SK-N-SH (cell line): ENCODE data around the gene POLN. TPM values are rescaled to one million over a fixed set of nuclear protein-coding genes. Genes with fewer than 3 reads are reported as not detected.

Experiments
- CTCF ChIA-PET: fragments of 300-600, 350-600 bp; formaldehyde crosslinking; extraction: SDS; loops from one replicate; lab custom pipeline; 2021; lab: Yijun Ruan, JAX
- POLR2A ChIA-PET: fragments of 350-600 bp; sonication (Branson Sonifier 250); formaldehyde crosslinking; extraction: SDS; loops from one replicate; lab custom pipeline; 2020; ENCODE audit warnings: antibody characterized with exemption, inconsistent platforms; lab: Yijun Ruan, JAX
- DNase-seq: peaks from one replicate; pipeline ENCODE4 v3.0.0; 2012
- H2AFZ ChIP-seq: fragments of 200-600 bp; sonication (generic); 2 replicates; pipeline ENCODE4 v1.8.1; 2016; ENCODE audit warnings: antibody characterized with exemption, mild to moderate bottlenecking, low read depth
- H3F3A ChIP-seq: fragments of 200-600 bp; sonication (generic); replicated peaks from 2 replicates; pipeline ENCODE3; 2016; ENCODE audit warnings: antibody characterized with exemption, mild to moderate bottlenecking; ENCODE audit not compliant: insufficient read depth
- H3K27ac ChIP-seq, 2 experiments: fragments of 200-500 bp in 1 of 2; fragments of 200-600 bp in 1 of 2; sonication (Bioruptor generic) in 1 of 2; sonication (generic), shearing (Covaris generic) in 1 of 2; 2 replicates each; pipeline versions ENCODE4 v1.5.1 to v1.6.1; 2014 to 2016; ENCODE audit warnings: low read depth in 2 of 2, inconsistent platforms in 1 of 2, low read length in 1 of 2, mild to moderate bottlenecking in 1 of 2, mixed read lengths in 1 of 2
- H3K27me3 ChIP-seq: fragments of 200-600 bp; sonication (generic), shearing (Covaris generic); 2 replicates; pipeline ENCODE4 v1.6.1; 2016; ENCODE audit warnings: mixed run types; ENCODE audit not compliant: insufficient read depth
- H3K36me3 ChIP-seq, 2 experiments: fragments of 200-500 bp in 1 of 2; fragments of 200-600 bp in 1 of 2; sonication (Bioruptor generic) in 1 of 2; sonication (generic) in 1 of 2; replicated peaks in 1 of 2; 2 replicates each; pipeline versions ENCODE3 to v1.5.1; 2014 to 2016; ENCODE audit warnings: low read length in 1 of 2, mild to moderate bottlenecking in 1 of 2; ENCODE audit not compliant: insufficient read depth in 2 of 2, control insufficient read depth in 1 of 2
- H3K4me1 ChIP-seq, 2 experiments: fragments of 200-500 bp in 1 of 2; fragments of 200-600 bp in 1 of 2; sonication (Bioruptor generic) in 1 of 2; sonication (generic), shearing (Covaris generic) in 1 of 2; 2 replicates each; pipeline versions ENCODE4 v1.5.1 to v1.6.1; 2014 to 2016; ENCODE audit warnings: low read depth in 1 of 2, low read length in 1 of 2, mixed run types in 1 of 2; ENCODE audit not compliant: insufficient read depth in 2 of 2, control insufficient read depth in 1 of 2
- H3K4me2 ChIP-seq: fragments of 200-600 bp; sonication (generic), shearing (Covaris generic); 2 replicates; pipeline ENCODE4 v1.6.1; 2017; ENCODE audit warnings: mixed run types
- H3K4me3 ChIP-seq, 2 experiments: fragments of 200-500 bp in 1 of 2; fragments of 200-600 bp in 1 of 2; sonication (Bioruptor generic) in 1 of 2; sonication (generic), shearing (Covaris generic) in 1 of 2; 2 replicates each; pipeline versions ENCODE4 v1.5.1 to v1.8.1; 2014 to 2016; ENCODE audit warnings: low read depth in 2 of 2, inconsistent platforms in 1 of 2, low read length in 1 of 2, mild to moderate bottlenecking in 1 of 2, mixed read lengths in 1 of 2, moderate library complexity in 1 of 2
- H3K79me2 ChIP-seq: fragments of 200-600 bp; sonication (generic); 2 replicates; pipeline ENCODE4 v1.8.1; 2017; ENCODE audit warnings: mild to moderate bottlenecking; ENCODE audit not compliant: insufficient read depth
- H3K9ac ChIP-seq: fragments of 200-600 bp; sonication (generic); 2 replicates; pipeline ENCODE4 v1.6.1; 2017; ENCODE audit warnings: mixed run types
- H3K9me2 ChIP-seq: fragments of 200-600 bp; sonication (generic); 2 replicates; pipeline ENCODE4 v1.6.1; 2017; ENCODE audit warnings: mixed run types
- H3K9me3 ChIP-seq: fragments of 200-600 bp; sonication (generic); 2 replicates; pipeline ENCODE4 v1.6.1; 2017; ENCODE audit warnings: mixed run types, mild to moderate bottlenecking, moderate library complexity
- H4K20me1 ChIP-seq: fragments of 200-600 bp; sonication (generic); 2 replicates; pipeline ENCODE4 v1.6.1; 2017; ENCODE audit warnings: mild to moderate bottlenecking, mixed run types; ENCODE audit not compliant: insufficient read depth
- FOXJ3 ChIP-seq: sonication (generic); formaldehyde crosslinking; IDR thresholded peaks from 2 replicates; pipeline ENCODE4 v1.5.1; 2020; ENCODE audit warnings: mild to moderate bottlenecking, missing genetic modification reagents
- MEF2A ChIP-seq: IDR thresholded peaks from 2 replicates; pipeline ENCODE4 v1.4.0; 2012; ENCODE audit warnings: low read depth, borderline replicate concordance
- MXI1 ChIP-seq: IDR thresholded peaks from 2 replicates; pipeline ENCODE4 v1.6.1; 2012; ENCODE audit warnings: mild to moderate bottlenecking, low read depth, low read length, improper control_type of control experiment
- NRF1 ChIP-seq: IDR thresholded peaks from 2 replicates; pipeline ENCODE4 v1.6.1; 2012; ENCODE audit warnings: low read depth, mild to moderate bottlenecking, low read length
- RAD21 ChIP-seq: IDR thresholded peaks from 2 replicates; pipeline ENCODE4 v1.6.1; 2012; ENCODE audit warnings: mild to moderate bottlenecking, low read length
- RFX5 ChIP-seq: IDR thresholded peaks from 2 replicates; pipeline ENCODE4 v1.6.1; 2012; ENCODE audit warnings: mild to moderate bottlenecking, improper control_type of control experiment, low read length
- TCF12 ChIP-seq: IDR thresholded peaks from 2 replicates; pipeline ENCODE4 v1.4.0; 2012
- YY1 ChIP-seq: IDR thresholded peaks from 2 replicates; pipeline ENCODE4 v1.4.0; 2012; ENCODE audit warnings: low read depth, mild to moderate bottlenecking
- WGBS: methylation state at CpG from one replicate; pipeline ENCODE4 v1.1.6; 2017; ENCODE audit warnings: low lambda C conversion rate; 5-methylcytosine and 5-hydroxymethylcytosine counted together
- polyA plus RNA-seq, 3 experiments: library from polyadenylated mRNA; depleted of rRNA; stranded (reverse); fragments of >200 nt; gene quantifications; 2 replicates each; pipeline ENCODE4 v1.2.3, GENCODE V29; 2012
- TF ChIP-seq, protein P1 (sequence below): IDR thresholded peaks from 2 replicates; pipeline ENCODE4 v1.6.1; 2012; ENCODE audit warnings: mild to moderate bottlenecking, low read depth, low read length, moderate library complexity
- TF ChIP-seq, protein P2 (sequence below): IDR thresholded peaks from 2 replicates; pipeline ENCODE4 v1.4.0; 2012; ENCODE audit warnings: low read depth
- TF ChIP-seq, protein P3 (sequence below): IDR thresholded peaks from 2 replicates; pipeline ENCODE4 v1.4.0; 2012; ENCODE audit warnings: low read depth, borderline replicate concordance
- TF ChIP-seq, protein P4 (sequence below): fragments of 150-350 bp; IDR thresholded peaks from 2 replicates; pipeline ENCODE4 v1.6.1; 2017; ENCODE audit warnings: antibody characterized with exemption, low read length, low read depth, borderline replicate concordance

POLN gene
- polyA plus RNA-seq, 1 of the 3 experiments (the other 2 are of a cell fraction) = 0.67 TPM

DNA sequence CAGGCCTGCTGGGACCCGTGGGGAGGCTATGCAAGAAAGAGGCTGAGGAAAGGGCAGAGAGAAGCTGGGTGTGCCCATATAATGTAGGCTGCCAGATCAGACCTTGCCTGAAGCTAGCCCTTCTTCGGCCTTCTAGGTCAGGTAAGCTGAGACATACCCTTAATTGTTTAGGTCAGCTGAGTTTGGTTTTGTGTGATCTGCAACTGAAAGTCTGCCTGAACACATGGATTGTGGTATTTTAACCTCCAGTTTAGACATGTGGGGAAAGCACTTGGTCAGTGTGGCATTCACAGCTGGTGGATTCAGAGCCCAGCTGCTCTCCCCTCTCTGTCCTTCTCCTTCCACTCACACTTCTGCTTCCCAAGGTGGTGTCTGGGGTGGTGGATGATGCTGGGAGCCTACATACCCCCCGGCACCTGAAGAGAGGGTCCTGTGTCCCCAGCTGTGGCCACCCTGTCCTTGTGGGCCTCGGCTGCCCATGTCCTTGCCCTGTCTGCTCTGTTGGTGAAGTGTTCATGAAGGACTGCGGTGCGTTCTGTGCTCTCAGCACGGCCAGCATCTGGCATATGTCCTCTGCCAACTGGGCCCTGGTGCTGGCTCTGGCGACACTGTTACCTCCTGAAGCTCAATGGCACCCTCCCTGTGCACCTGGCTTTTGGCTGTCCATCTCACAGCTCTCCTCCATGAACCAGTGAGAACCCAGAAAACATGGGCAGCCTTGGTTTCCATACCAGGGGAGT is 100.7 kb downstream of the POLN start (continued):
- TF ChIP-seq, protein P1, sequence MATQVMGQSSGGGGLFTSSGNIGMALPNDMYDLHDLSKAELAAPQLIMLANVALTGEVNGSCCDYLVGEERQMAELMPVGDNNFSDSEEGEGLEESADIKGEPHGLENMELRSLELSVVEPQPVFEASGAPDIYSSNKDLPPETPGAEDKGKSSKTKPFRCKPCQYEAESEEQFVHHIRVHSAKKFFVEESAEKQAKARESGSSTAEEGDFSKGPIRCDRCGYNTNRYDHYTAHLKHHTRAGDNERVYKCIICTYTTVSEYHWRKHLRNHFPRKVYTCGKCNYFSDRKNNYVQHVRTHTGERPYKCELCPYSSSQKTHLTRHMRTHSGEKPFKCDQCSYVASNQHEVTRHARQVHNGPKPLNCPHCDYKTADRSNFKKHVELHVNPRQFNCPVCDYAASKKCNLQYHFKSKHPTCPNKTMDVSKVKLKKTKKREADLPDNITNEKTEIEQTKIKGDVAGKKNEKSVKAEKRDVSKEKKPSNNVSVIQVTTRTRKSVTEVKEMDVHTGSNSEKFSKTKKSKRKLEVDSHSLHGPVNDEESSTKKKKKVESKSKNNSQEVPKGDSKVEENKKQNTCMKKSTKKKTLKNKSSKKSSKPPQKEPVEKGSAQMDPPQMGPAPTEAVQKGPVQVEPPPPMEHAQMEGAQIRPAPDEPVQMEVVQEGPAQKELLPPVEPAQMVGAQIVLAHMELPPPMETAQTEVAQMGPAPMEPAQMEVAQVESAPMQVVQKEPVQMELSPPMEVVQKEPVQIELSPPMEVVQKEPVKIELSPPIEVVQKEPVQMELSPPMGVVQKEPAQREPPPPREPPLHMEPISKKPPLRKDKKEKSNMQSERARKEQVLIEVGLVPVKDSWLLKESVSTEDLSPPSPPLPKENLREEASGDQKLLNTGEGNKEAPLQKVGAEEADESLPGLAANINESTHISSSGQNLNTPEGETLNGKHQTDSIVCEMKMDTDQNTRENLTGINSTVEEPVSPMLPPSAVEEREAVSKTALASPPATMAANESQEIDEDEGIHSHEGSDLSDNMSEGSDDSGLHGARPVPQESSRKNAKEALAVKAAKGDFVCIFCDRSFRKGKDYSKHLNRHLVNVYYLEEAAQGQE = no peak
- TF ChIP-seq RAD21 = no peak
- TF ChIP-seq TCF12 = no peak
- TF ChIP-seq RFX5 = no peak
- TF ChIP-seq, protein P2, sequence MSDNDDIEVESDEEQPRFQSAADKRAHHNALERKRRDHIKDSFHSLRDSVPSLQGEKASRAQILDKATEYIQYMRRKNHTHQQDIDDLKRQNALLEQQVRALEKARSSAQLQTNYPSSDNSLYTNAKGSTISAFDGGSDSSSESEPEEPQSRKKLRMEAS = no peak
- TF ChIP-seq YY1 = no peak
- TF ChIP-seq, protein P3, sequence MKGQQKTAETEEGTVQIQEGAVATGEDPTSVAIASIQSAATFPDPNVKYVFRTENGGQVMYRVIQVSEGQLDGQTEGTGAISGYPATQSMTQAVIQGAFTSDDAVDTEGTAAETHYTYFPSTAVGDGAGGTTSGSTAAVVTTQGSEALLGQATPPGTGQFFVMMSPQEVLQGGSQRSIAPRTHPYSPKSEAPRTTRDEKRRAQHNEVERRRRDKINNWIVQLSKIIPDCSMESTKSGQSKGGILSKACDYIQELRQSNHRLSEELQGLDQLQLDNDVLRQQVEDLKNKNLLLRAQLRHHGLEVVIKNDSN = no peak
- no peak for TF ChIP-seq MEF2A
- TF ChIP-seq, protein P4, sequence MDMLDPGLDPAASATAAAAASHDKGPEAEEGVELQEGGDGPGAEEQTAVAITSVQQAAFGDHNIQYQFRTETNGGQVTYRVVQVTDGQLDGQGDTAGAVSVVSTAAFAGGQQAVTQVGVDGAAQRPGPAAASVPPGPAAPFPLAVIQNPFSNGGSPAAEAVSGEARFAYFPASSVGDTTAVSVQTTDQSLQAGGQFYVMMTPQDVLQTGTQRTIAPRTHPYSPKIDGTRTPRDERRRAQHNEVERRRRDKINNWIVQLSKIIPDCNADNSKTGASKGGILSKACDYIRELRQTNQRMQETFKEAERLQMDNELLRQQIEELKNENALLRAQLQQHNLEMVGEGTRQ = no peak
- TF ChIP-seq NRF1 = no peak

DNA sequence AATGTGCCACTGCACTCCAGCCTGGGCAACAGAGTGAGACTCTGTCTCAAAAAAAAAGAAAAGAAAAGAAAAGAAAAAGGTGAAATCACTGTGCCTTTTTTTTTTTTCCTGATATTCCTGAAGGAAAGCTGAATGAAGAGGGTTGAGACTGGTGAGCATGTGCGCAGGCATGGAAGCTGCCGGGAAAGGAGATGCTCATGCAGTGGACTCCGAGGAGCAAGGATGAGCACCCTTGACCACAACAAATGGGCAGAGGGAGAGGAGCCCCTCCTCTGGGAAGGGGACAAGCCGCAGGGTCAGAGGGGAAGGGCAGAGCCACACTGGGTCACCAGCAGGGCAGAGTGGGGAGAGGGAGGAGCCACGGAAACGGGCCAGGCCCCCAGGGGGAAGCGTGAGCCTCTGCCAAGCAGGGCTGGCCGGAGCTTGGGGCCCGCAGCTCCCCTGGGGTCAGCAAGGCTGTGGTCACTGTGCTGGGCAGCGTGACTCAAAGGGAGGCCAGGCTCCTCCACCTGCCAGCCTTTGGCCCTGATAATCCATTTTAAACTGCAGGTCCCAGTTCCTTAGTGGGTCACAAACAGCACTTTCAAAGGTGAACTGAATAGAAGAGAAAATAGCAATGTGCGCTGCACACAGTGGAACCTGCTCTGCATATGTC is 102.9 kb downstream of the POLN start:
- Histone ChIP-seq H3F3A (no peaks in the 10 kb centered on the region), H3K4me3 (no peak overlapping the region), H3K9ac (no peak overlapping the region), H3K9me3 (no peaks in the 10 kb centered on the region), H3K9me2 (no peaks in the 10 kb centered on the region), H3K4me2 (no peak overlapping the region), H3K27ac (no peak overlapping the region), H3K4me1 (peaks cover 0 to 7% of the 10 kb centered on the region in 2 experiments; a peak in 1 of 4 replicates), H2AFZ (no peak overlapping the region), H4K20me1 (no peaks in the 10 kb centered on the region), H3K79me2 (no peaks in the 10 kb centered on the region), H3K36me3 (no peaks in the 10 kb centered on the region), H3K27me3 (no peaks in the 10 kb centered on the region)
- POLR2A ChIA-PET = no interaction called here
- no peak for DNase-seq
- TF ChIP-seq NRF1 (no peak), FOXJ3 (CRISPR knock-in tag) (no peak), MXI1 (no peak), YY1 (no peak)
- TF ChIP-seq, protein P1 = no peak
- CTCF ChIA-PET = no interaction called here
- 66% methylated on average over 5 of the region's 11 CpGs for WGBS
